ENCODE data around the gene DNAH17.

The DNAH17 gene

GRCh38 chr17:78572239-78573205 lies 4.7 kb downstream of the DNAH17 start:
- H3K4me1 Mint-ChIP-seq (ENCODE audit: low read depth) = no peaks in the 10 kb centered on the region
- no peak overlapping the region for H3K27ac Mint-ChIP-seq
- no peaks in the 10 kb centered on the region for H3K36me3 Mint-ChIP-seq (ENCODE audit: low read depth)
- H3K9me3 Mint-ChIP-seq = no peaks in the 10 kb centered on the region
- no peaks in the 10 kb centered on the region for H3K27me3 Mint-ChIP-seq (ENCODE audit: low read depth)
- no peak overlapping the region for H3K4me3 Mint-ChIP-seq

- no peaks in the 10 kb centered on the region for H3K27me3 Mint-ChIP-seq (ENCODE audit: low read depth)
- no peaks in the 10 kb centered on the region for H3K4me1 Mint-ChIP-seq (ENCODE audit: low read depth)
- no peak overlapping the region for H3K4me3 Mint-ChIP-seq
- H3K36me3 Mint-ChIP-seq (ENCODE audit: low read depth) = no peaks in the 10 kb centered on the region
- H3K27ac Mint-ChIP-seq = no peak overlapping the region
- no peaks in the 10 kb centered on the region for H3K9me3 Mint-ChIP-seq
Measured at GRCh38 chr17:78571329-78571728, 5.9 kb downstream of the DNAH17 start.

- H3K4me1 Mint-ChIP-seq (ENCODE audit: low read depth) = no peaks in the 10 kb centered on the region
- H3K27ac Mint-ChIP-seq = no peak overlapping the region
- no peaks in the 10 kb centered on the region for H3K9me3 Mint-ChIP-seq
- H3K27me3 Mint-ChIP-seq (ENCODE audit: low read depth) = peaks cover 10% of the 10 kb centered on the region
- no peaks in the 10 kb centered on the region for H3K36me3 Mint-ChIP-seq (ENCODE audit: low read depth)
- no peak overlapping the region for H3K4me3 Mint-ChIP-seq
Measured at GRCh38 chr17:78568494-78569115, 8.6 kb downstream of the DNAH17 start.

GRCh38 chr17:78567991-78568390 lies 9.2 kb downstream of the DNAH17 start:
- Mint-ChIP-seq H3K36me3 (ENCODE audit: low read depth) (no peaks in the 10 kb centered on the region), H3K9me3 (no peaks in the 10 kb centered on the region)

GRCh38 chr17:78566947-78567346 lies 10.2 kb downstream of the DNAH17 start:
- Mint-ChIP-seq H3K27me3 (ENCODE audit: low read depth) (peaks cover 17% of the 10 kb centered on the region), H3K9me3 (no peaks in the 10 kb centered on the region), H3K36me3 (ENCODE audit: low read depth) (no peaks in the 10 kb centered on the region), H3K27ac (no peak overlapping the region), H3K4me3 (no peak overlapping the region), H3K4me1 (ENCODE audit: low read depth) (no peaks in the 10 kb centered on the region)

More at GRCh38 chr17:78567991-78568390, 9.2 kb downstream of the DNAH17 start:
- no peaks in the 10 kb centered on the region for H3K4me1 Mint-ChIP-seq (ENCODE audit: low read depth)
- no peak overlapping the region for H3K4me3 Mint-ChIP-seq
- H3K27ac Mint-ChIP-seq = no peak overlapping the region
- peaks cover 17% of the 10 kb centered on the region for H3K27me3 Mint-ChIP-seq (ENCODE audit: low read depth)

GRCh38 chr17:78563189-78564145 lies 13.7 kb downstream of the DNAH17 start:
- Mint-ChIP-seq H3K27ac (no peak overlapping the region), H3K4me3 (no peak overlapping the region), H3K36me3 (ENCODE audit: low read depth) (no peaks in the 10 kb centered on the region), H3K4me1 (ENCODE audit: low read depth) (no peaks in the 10 kb centered on the region), H3K9me3 (no peaks in the 10 kb centered on the region), H3K27me3 (ENCODE audit: low read depth) (peaks cover 17% of the 10 kb centered on the region)

- Mint-ChIP-seq H3K4me1 (ENCODE audit: low read depth) (no peaks in the 10 kb centered on the region), H3K4me3 (no peak overlapping the region), H3K9me3 (no peaks in the 10 kb centered on the region), H3K36me3 (ENCODE audit: low read depth) (no peaks in the 10 kb centered on the region), H3K27me3 (ENCODE audit: low read depth) (peaks cover 17% of the 10 kb centered on the region), H3K27ac (no peak overlapping the region)
Measured at GRCh38 chr17:78562734-78563133, 14.5 kb downstream of the DNAH17 start.

GRCh38 chr17:78561166-78561565 lies 16.0 kb downstream of the DNAH17 start:
- H3K4me1 Mint-ChIP-seq (ENCODE audit: low read depth) = no peaks in the 10 kb centered on the region
- H3K36me3 Mint-ChIP-seq (ENCODE audit: low read depth) = no peaks in the 10 kb centered on the region

GRCh38 chr17:78560731-78561130 lies 16.5 kb downstream of the DNAH17 start:
- no peak overlapping the region for H3K4me3 Mint-ChIP-seq
- no peaks in the 10 kb centered on the region for H3K36me3 Mint-ChIP-seq (ENCODE audit: low read depth)

More at GRCh38 chr17:78561166-78561565, 16.0 kb downstream of the DNAH17 start:
- peaks cover 16% of the 10 kb centered on the region for H3K27me3 Mint-ChIP-seq (ENCODE audit: low read depth)
- no peaks in the 10 kb centered on the region for H3K9me3 Mint-ChIP-seq
- H3K4me3 Mint-ChIP-seq = no peak overlapping the region
- no peak overlapping the region for H3K27ac Mint-ChIP-seq

GRCh38 chr17:78559749-78560368 lies 17.3 kb downstream of the DNAH17 start:
- Mint-ChIP-seq H3K4me3 (no peak overlapping the region), H3K9me3 (no peaks in the 10 kb centered on the region), H3K27ac (no peak overlapping the region), H3K36me3 (ENCODE audit: low read depth) (no peaks in the 10 kb centered on the region), H3K4me1 (ENCODE audit: low read depth) (no peaks in the 10 kb centered on the region), H3K27me3 (ENCODE audit: low read depth) (peaks cover 15% of the 10 kb centered on the region)

More at GRCh38 chr17:78560731-78561130, 16.5 kb downstream of the DNAH17 start:
- Mint-ChIP-seq H3K27me3 (ENCODE audit: low read depth) (peaks cover 15% of the 10 kb centered on the region), H3K9me3 (no peaks in the 10 kb centered on the region), H3K4me1 (ENCODE audit: low read depth) (no peaks in the 10 kb centered on the region), H3K27ac (no peak overlapping the region)

- Mint-ChIP-seq H3K9me3 (no peaks in the 10 kb centered on the region), H3K36me3 (ENCODE audit: low read depth) (no peaks in the 10 kb centered on the region), H3K4me3 (no peak overlapping the region), H3K27me3 (ENCODE audit: low read depth) (peaks cover 13% of the 10 kb centered on the region), H3K27ac (no peak overlapping the region), H3K4me1 (ENCODE audit: low read depth) (no peaks in the 10 kb centered on the region)
Measured at GRCh38 chr17:78558989-78559388, 18.2 kb downstream of the DNAH17 start.

GRCh38 chr17:78558181-78558850 lies 18.9 kb downstream of the DNAH17 start:
- peaks cover 8% of the 10 kb centered on the region for H3K27me3 Mint-ChIP-seq (ENCODE audit: low read depth)
- H3K4me1 Mint-ChIP-seq (ENCODE audit: low read depth) = no peaks in the 10 kb centered on the region
- no peaks in the 10 kb centered on the region for H3K36me3 Mint-ChIP-seq (ENCODE audit: low read depth)
- H3K27ac Mint-ChIP-seq = no peak overlapping the region
- H3K4me3 Mint-ChIP-seq = no peak overlapping the region
- no peaks in the 10 kb centered on the region for H3K9me3 Mint-ChIP-seq

GRCh38 chr17:78557598-78558039 lies 19.6 kb downstream of the DNAH17 start:
- Mint-ChIP-seq H3K36me3 (ENCODE audit: low read depth) (no peaks in the 10 kb centered on the region), H3K4me3 (no peak overlapping the region), H3K9me3 (no peaks in the 10 kb centered on the region), H3K27ac (no peak overlapping the region), H3K4me1 (ENCODE audit: low read depth) (no peaks in the 10 kb centered on the region), H3K27me3 (ENCODE audit: low read depth) (peaks cover 4% of the 10 kb centered on the region)

Measured in T-helper 1 cell treated with Interleukin-12 subunit alpha and Interleukin-12 subunit beta and Interleukin-4 antibody, amounts not matched to agents 30 μg/mL and 1 μg/mL, for 36 hours (primary cell).